HG02970 (cell line): Measurements from ENCODE around the gene A4GNT.
"Not testable (repeated sequence)": the region's sequence is repeated elsewhere in the genome, so short reads cannot be mapped to it uniquely, and the experiment has no call there.

Experiments
- ATAC-seq: cut with Tn5 transposase; IDR thresholded peaks from one replicate; pipeline ENCODE4 v1.9.1; 2021; ENCODE audit warnings: mild to moderate bottlenecking, moderate library complexity, moderate number of reproducible peaks; ENCODE audit not compliant: unreplicated experiment, low FRiP score

A4GNT gene

DNA sequence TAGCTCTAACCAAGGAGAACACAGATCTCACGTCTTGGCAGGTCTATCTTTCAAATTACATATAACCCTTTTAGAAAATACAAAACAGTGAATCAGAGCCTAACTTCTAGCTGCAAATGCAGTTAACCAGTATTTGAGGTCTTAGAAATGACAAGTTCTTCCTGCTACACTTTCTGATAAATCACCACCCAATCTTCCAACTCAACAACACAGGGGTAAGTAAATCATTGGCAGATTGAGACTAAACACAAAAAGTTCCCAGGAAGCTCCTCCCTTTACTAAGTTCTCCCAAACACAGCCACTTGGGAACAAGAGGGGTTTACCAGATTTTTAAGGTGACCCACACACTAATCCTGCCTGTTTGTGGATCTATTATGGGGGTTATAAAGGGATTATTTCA is at the start of gene A4GNT:
TSS of gene A4GNT (minus strand) at position 152 of the 400 bp plus-strand sequence. CDS start 1,134 bp downstream, outside the sequence.
- no peak for ATAC-seq

DNA sequence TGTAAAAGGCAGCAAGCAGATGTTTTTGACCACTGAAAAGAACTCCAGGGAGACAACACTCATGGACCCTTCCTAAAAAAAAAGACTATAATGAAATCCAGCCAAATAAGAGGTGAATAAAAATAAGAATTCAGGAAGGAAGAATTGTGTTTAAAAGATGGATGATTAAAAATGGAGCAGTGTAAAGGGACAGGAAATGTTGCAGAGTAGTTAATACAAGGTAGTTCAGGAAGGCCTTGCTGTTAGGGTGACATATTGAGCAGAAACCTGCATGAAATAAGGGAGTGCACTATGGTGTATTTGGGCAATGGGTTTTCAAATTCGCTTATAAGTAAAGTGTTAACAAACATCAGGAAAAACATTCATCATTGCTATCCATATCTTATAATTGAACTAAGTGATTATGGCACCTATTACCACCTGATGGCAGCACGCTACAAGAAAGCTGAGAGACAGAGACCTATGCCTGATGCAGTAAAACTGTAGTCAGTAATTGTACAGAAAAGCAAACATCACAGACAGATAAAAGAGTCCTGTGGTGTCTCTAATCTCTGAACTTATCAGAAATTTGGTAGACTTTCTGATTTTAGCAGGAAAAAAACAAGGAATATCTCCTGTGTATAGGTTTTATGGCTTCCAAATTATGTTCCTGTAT is 48.3 kb upstream of the A4GNT start:
- no peak for ATAC-seq

GRCh38 chr3:138174421-138175131 is 42.4 kb upstream of the A4GNT start, which contains the start of gene DBR1:
Gene DBR1 (minus strand): TSS chr3:138174921. CDS start chr3:138174795, 126 bp downstream.
- ATAC-seq: peak; percentile 84

DNA sequence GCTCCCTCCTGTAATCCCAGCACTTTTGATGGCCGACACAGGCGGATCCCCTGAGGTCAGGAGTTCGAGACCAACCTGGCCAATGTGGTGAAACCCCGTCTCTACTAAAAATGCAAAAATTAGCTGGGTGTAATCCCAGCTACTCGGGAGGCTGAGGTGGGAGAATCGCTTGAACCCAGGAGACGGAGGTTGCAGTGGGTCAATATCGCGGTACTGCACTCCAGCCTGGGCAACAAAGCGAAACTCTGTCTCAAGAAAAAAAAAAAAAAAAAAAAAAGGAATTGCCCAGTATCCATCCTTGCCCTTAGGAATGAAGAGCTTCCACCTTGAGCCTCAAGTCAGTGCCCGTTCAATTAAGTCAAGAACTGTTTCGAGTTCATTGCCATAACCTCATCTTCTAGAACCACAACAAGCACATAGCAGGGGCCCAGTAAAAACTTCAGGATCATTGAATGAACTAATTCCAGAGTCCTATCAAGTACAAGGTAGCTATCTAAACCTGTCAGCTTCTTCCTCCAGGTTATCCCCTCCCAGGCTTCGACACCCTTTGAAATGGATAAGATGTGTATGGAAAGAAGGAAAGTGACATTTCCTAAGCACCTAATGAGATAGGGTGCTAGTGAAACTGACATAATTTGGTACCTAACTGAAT is 41.7 kb upstream of the A4GNT start:
- ATAC-seq: peak; percentile 9

DNA sequence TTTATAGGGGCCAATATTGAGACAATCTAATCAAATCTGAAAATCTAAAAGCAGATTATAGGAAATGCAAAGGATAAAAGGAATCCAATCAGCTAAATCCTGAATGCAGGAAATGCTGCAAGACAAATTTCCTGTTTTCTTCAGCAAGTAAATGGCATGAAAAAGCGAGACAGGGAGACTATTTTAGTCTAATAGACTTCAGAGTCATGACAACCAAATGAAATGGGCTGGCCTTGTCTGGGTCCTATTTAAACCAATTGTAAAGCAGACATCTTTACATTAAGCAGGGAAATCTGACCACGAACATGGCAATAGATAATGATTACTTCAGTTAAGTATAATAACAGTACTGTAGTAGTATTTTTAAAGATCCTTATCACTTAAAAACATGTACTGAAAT is 40.4 kb upstream of the A4GNT start:
- no peak for ATAC-seq

GRCh38 chr3:138165061-138165460 is 32.9 kb upstream of the A4GNT start:
- ATAC-seq: no peak

GRCh38 chr3:138157743-138158142 is 25.6 kb upstream of the A4GNT start:
- no peak for ATAC-seq

- no peak for ATAC-seq
Observed at GRCh38 chr3:138154534-138154933, 22.3 kb upstream of the A4GNT start.

DNA sequence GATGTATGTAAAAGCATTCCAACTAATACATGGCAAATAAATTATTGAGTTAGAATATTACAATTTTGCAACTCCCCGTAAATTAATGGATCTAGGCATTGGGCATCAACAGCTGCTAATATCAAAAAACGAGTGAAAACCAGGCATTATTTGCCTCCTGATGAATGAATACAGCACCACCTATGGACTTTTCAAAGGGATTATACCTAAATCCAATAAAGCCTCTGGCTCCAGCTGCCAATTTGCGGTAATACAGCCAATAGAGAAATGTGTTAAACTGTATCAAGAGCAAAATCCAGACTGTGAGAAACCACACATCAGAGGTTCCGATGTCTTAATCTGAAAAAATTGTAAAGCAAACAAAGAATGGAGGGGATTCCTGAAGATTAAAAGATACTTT is 16.3 kb upstream of the A4GNT start:
- ATAC-seq: no peak

DNA sequence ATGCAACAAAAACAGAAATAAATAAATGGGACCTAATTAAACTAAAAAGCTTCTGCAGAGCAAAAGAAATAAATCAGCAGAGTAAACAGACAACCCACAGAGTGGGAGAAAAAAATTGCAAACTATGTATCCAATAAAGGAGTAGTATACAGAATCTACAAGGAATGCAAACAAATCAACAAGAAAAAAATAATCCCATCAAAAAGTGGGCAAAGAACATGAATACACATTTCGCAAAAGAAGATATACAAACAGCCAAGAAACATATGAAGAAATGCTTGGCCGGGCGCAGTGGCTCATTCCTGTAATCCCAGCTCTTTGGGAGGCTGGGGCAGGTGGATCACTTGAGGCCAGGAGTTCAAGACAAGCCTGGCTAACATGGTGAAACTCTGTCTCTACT is 10.0 kb upstream of the A4GNT start:
- ATAC-seq: not testable (repeated sequence)

- no peak for ATAC-seq
Observed at GRCh38 chr3:138140940-138141339, 8.8 kb upstream of the A4GNT start.

DNA sequence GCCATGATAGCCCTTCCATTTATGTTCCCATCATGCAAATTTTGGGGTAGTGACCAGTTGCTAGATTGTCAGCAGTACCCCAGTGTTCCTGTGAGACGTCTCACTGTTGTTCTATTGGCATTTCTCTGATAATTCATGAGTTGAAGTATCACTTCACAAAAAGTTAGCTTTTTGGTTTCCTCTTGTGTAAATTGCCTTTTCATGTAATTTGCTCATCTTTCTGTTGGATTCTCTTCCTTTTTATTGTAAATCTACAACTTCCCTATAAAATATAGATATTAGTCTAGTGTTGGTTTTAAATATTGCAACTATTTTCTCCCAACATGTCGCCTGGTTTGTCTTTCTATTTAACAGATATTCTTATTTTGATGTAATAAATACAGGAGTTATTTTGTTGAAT is 7.5 kb upstream of the A4GNT start:
- no peak for ATAC-seq

DNA sequence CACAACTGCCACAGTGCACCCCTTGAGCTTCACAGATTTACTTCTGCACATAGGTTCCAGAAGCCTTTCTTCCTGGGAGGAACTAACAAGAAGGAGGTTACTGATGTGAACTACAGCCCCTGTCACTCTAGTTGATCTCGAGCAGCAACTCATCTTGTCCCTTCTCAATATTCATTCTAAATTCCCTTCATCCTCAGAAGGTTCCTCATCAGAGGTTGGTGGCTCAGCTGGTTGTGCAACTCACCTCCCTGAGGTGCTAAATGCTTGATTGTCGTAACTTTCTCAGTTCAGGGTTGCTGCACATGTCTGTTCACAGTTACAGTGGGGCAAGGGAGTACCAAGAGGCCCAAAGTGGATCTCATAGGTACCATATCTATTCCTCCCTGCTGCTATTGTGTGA is 5.7 kb upstream of the A4GNT start:
- no peak for ATAC-seq

GRCh38 chr3:138136201-138136600 is 4.0 kb upstream of the A4GNT start:
- no peak for ATAC-seq

DNA sequence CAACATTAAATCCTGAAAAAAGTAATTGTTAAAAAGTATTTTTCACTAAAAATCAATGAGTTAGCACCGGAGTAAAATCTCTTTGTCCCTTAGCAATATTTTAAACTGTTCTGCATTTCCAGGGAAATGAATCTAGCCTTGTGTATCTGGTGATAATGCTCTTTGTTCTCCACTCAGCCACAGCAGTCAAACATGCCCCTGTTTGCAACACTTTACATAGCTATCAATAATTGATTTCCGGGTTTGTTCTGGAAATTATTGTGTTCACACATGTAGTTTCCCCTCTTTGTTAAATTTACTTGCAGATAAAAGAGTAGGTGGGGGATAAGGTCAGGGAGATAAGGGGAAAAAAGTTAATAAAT is 3.6 kb upstream of the A4GNT start:
- ATAC-seq: no peak

- ATAC-seq: no peak
Observed at GRCh38 chr3:138135146-138135832, 3.1 kb upstream of the A4GNT start.

- ATAC-seq: no peak
Observed at GRCh38 chr3:138127636-138128365, 4.4 kb downstream of the A4GNT start.

GRCh38 chr3:138125548-138126221 is 6.5 kb downstream of the A4GNT start:
- ATAC-seq: no peak

GRCh38 chr3:138124706-138125355 is 7.4 kb downstream of the A4GNT start:
- ATAC-seq: no peak
